Ovary (tissue), 9 donors: ENCODE data around the gene THY1. TPM values are rescaled to one million over a fixed set of nuclear protein-coding genes. Genes with fewer than 3 reads are reported as not detected.

Experiments
- DNase-seq, 5 donors: peaks; one replicate each; pipeline ENCODE4 v3.0.0-alpha.2; 2019 to 2020
- H3K27ac ChIP-seq, 2 donors: fragments of 200-600 bp; one replicate each; pipeline versions ENCODE4 v1.5.1 to v1.8.0; 2019 to 2022
- H3K27me3 ChIP-seq: fragments of 200-600 bp; one replicate; pipeline ENCODE4 v1.8.0; 2022
- H3K36me3 ChIP-seq: fragments of 200-600 bp; sonication (generic); one replicate; pipeline ENCODE4 v1.5.1; 2019
- H3K4me1 ChIP-seq: one replicate; pipeline ENCODE4 v1.8.1; 2013; ENCODE audit warnings: mild to moderate bottlenecking, moderate library complexity; ENCODE audit not compliant: insufficient read depth
- H3K4me3 ChIP-seq: fragments of 200-600 bp; sonication (generic); one replicate; pipeline ENCODE4 v1.5.1; 2017
- H3K9me3 ChIP-seq, 2 donors: fragments of 200-600 bp in 1 of 2; sonication (generic) in 1 of 2; one replicate each; pipeline versions ENCODE4 v1.5.1 to v1.8.1; 2013 to 2019; ENCODE audit warnings: mild to moderate bottlenecking in 1 of 2, moderate library complexity in 1 of 2
- CTCF ChIP-seq, 3 donors: fragments of 450-650 bp in 2 of 3; fragments of 200-600 bp in 1 of 3; IDR thresholded peaks; one replicate each; pipeline versions ENCODE4 v1.5.1 to v1.8.0; 2016 to 2022; ENCODE audit warnings: antibody characterized with exemption in 3 of 3, mild to moderate bottlenecking in 1 of 3
- EP300 ChIP-seq: sonication (generic); formaldehyde crosslinking; IDR thresholded peaks from one replicate; pipeline ENCODE4 v1.6.1; 2017; ENCODE audit warnings: antibody characterized with exemption
- POLR2A ChIP-seq: fragments of 450-650 bp; IDR thresholded peaks from one replicate; pipeline ENCODE4 v1.6.1; 2017; ENCODE audit warnings: antibody characterized with exemption, mild to moderate bottlenecking, moderate library complexity
- WGBS, 3 donors: extraction: QIAGEN DNeasy Blood & Tissue Kit in 1 of 3; methylation state at CpG; one replicate each; pipeline versions ENCODE4 v1.1.5 to v1.1.7; 2013 to 2017; 5-methylcytosine and 5-hydroxymethylcytosine counted together
- intact Hi-C, 4 donors: fragments of 100-400 bp; cut with DNase I; formaldehyde crosslinking; loops; one replicate each; pipeline versions ENCODE4 v1.11.0 to v1.15.1; 2022 to 2023
- polyA plus RNA-seq, 2 donors: library from polyadenylated mRNA; stranded (reverse); fragments of 200-250 nt in 1 of 2; fragments of 350-450 nt in 1 of 2; fragmentation: Illumina TruSeq in 1 of 2; extraction: RNeasy Lipid Tissue Mini Kit (QIAGEN cat#74804) in 1 of 2; gene quantifications; one replicate each; pipeline ENCODE4 v1.2.3, GENCODE V29; 2013 to 2014
- total RNA-seq, 7 donors: library from RNA; depleted of rRNA in 2 of 7; stranded (reverse); fragments of >200 nt in 2 of 7; fragmentation: NEBNext Ultra II Directional in 3 of 7; extraction: Animal tissue kit (Norgen Biotek cat#: 25700) in 3 of 7; gene quantifications; one replicate each; pipeline versions ENCODE4 v1.1.0 to v1.2.4, GENCODE V29; 2016 to 2023
- donor health status: DM: no; HTN: no; CAD: no; lungs with moderate emphysema.
- donor health status: DM: no; HTN: no; CAD: no.
- donor health status: Bipolar disorder and iron deficiency.
- donor health status: DM: yes; HTN: yes; CAD: no.
- donor health status: DM: no; HTN: no; CAD: no.
- donor health status: DM: yes; HTN: yes; CAD: no.

THY1 gene
- total and polyA plus RNA-seq, 9 donors = 0.36 to 123 (median 15.0) TPM

- TF ChIP-seq POLR2A (no peak), CTCF (IDR thresholded peaks at IDR 0.05) (no peak), EP300 (no peak)
- H3K27ac ChIP-seq = peak overlapping the region; percentile 18 to 25
- H3K27me3 ChIP-seq = no peaks in the 10 kb centered on the region
- no peak overlapping the region for H3K4me3 ChIP-seq
- intact Hi-C loops = no loop called here
- no peaks in the 10 kb centered on the region for H3K9me3 ChIP-seq
- peaks cover 10% of the 10 kb centered on the region for H3K4me1 ChIP-seq
- WGBS, 3 donors = 67 to 69% (median 67%) methylated on average over 12 of the region's 12 CpGs
- no peaks in the 10 kb centered on the region for H3K36me3 ChIP-seq
- peak in 1 of 5 donors; percentile 24 for DNase-seq
Measured at GRCh38 chr11:119377112-119377901, 45.7 kb downstream of the THY1 start.

GRCh38 chr11:119376197-119376847 is 46.6 kb downstream of the THY1 start:
- Histone ChIP-seq H3K27ac (peak overlapping the region; percentile 32 to 76), H3K9me3 (no peaks in the 10 kb centered on the region), H3K36me3 (no peaks in the 10 kb centered on the region), H3K4me1 (peaks cover 3% of the 10 kb centered on the region), H3K4me3 (no peak overlapping the region), H3K27me3 (no peaks in the 10 kb centered on the region)
- peak in 2 of 5 donors; percentile 41 to 54 for DNase-seq
- 73 to 87% (median 83%) methylated on average over 10 to 11 of the region's 11 CpGs for WGBS, 3 donors
- intact Hi-C loops = no loop called here
- no peak for TF ChIP-seq EP300
- TF ChIP-seq CTCF (IDR thresholded peaks at IDR 0.05) = no peak
- TF ChIP-seq POLR2A = no peak

- Histone ChIP-seq H3K27ac (peak overlapping the region; percentile 32 to 76), H3K27me3 (no peaks in the 10 kb centered on the region), H3K9me3 (no peaks in the 10 kb centered on the region), H3K4me3 (no peak overlapping the region), H3K36me3 (no peaks in the 10 kb centered on the region), H3K4me1 (no peaks in the 10 kb centered on the region)
- peak; percentile 80 to 93 (median 87) for DNase-seq
- WGBS, 3 donors = 32 to 55% (median 46%) methylated on average over 14 of the region's 14 CpGs
- intact Hi-C loops = loop anchor here in 1 of 4 donors (2.0 kb wide), 1 partner anchor 19 kb away; no protein-coding TSS in a partner anchor
- TF ChIP-seq EP300 = peak; percentile 48
- no peak for TF ChIP-seq CTCF (IDR thresholded peaks at IDR 0.05)
- TF ChIP-seq POLR2A = no peak
Measured at GRCh38 chr11:119375337-119376196, 47.4 kb downstream of the THY1 start.
